HUES48 (cell line): Measurements from ENCODE around the gene POU2AF3.

Experiments
- H3K27ac ChIP-seq: one replicate; pipeline ENCODE4 v1.7.0; 2013; ENCODE audit warnings: low read depth, low read length, inconsistent platforms
- H3K27me3 ChIP-seq: 2 replicates; pipeline ENCODE4 v1.6.1; 2013; ENCODE audit warnings: mild to moderate bottlenecking, low read length; ENCODE audit not compliant: control insufficient read depth, insufficient read depth
- H3K36me3 ChIP-seq: 2 replicates; pipeline ENCODE4 v1.6.1; 2013; ENCODE audit warnings: low read length; ENCODE audit not compliant: control insufficient read depth, insufficient read depth
- H3K4me1 ChIP-seq: 2 replicates; pipeline ENCODE4 v1.6.1; 2013; ENCODE audit warnings: mild to moderate bottlenecking, low read length; ENCODE audit not compliant: control insufficient read depth, insufficient read depth
- H3K4me3 ChIP-seq: 2 replicates; pipeline ENCODE4 v1.5.1; 2013; ENCODE audit warnings: mild to moderate bottlenecking, low read depth, low read length
- H3K9ac ChIP-seq: 2 replicates; pipeline ENCODE4 v1.6.1; 2013; ENCODE audit warnings: mild to moderate bottlenecking, low read depth, low read length, moderate library complexity
- H3K9me3 ChIP-seq: 2 replicates; pipeline ENCODE4 v1.6.1; 2013; ENCODE audit warnings: low read length; ENCODE audit not compliant: control insufficient read depth, insufficient read depth

The POU2AF3 gene

GRCh38 chr11:111354601-111354891 is 56.2 kb downstream of the POU2AF3 start:
- no peaks in the 10 kb centered on the region for H3K36me3 ChIP-seq

GRCh38 chr11:111355101-111355500 is 56.8 kb downstream of the POU2AF3 start:
- no peak overlapping the region for H3K4me3 ChIP-seq
- no peaks in the 10 kb centered on the region for H3K27me3 ChIP-seq
- H3K27ac ChIP-seq = no peak overlapping the region
- H3K36me3 ChIP-seq = no peaks in the 10 kb centered on the region
- no peaks in the 10 kb centered on the region for H3K9me3 ChIP-seq
- H3K9ac ChIP-seq = no peak overlapping the region
- H3K4me1 ChIP-seq = no peaks in the 10 kb centered on the region

More at GRCh38 chr11:111354601-111354891, 56.2 kb downstream of the POU2AF3 start:
- Histone ChIP-seq H3K9me3 (no peaks in the 10 kb centered on the region), H3K4me3 (no peak overlapping the region), H3K9ac (no peak overlapping the region), H3K4me1 (no peaks in the 10 kb centered on the region), H3K27ac (no peak overlapping the region), H3K27me3 (no peaks in the 10 kb centered on the region)

- H3K27ac ChIP-seq = no peak overlapping the region
- H3K9me3 ChIP-seq = no peaks in the 10 kb centered on the region
- no peaks in the 10 kb centered on the region for H3K4me1 ChIP-seq
- no peaks in the 10 kb centered on the region for H3K36me3 ChIP-seq
- no peaks in the 10 kb centered on the region for H3K27me3 ChIP-seq
- no peak overlapping the region for H3K9ac ChIP-seq
- H3K4me3 ChIP-seq = no peak overlapping the region
Measured at GRCh38 chr11:111355956-111356659, 57.8 kb downstream of the POU2AF3 start.

GRCh38 chr11:111356660-111357048 is 58.3 kb downstream of the POU2AF3 start:
- no peak overlapping the region for H3K4me3 ChIP-seq
- H3K9ac ChIP-seq = no peak overlapping the region
- H3K36me3 ChIP-seq = no peaks in the 10 kb centered on the region
- H3K27me3 ChIP-seq = no peaks in the 10 kb centered on the region
- H3K9me3 ChIP-seq = no peaks in the 10 kb centered on the region
- no peak overlapping the region for H3K27ac ChIP-seq
- no peaks in the 10 kb centered on the region for H3K4me1 ChIP-seq

GRCh38 chr11:111357150-111358037 is 59.0 kb downstream of the POU2AF3 start:
- Histone ChIP-seq H3K27me3 (no peaks in the 10 kb centered on the region), H3K9me3 (no peaks in the 10 kb centered on the region), H3K4me1 (no peaks in the 10 kb centered on the region), H3K36me3 (no peaks in the 10 kb centered on the region), H3K9ac (no peak overlapping the region), H3K27ac (no peak overlapping the region), H3K4me3 (no peak overlapping the region)
